ENCODE measurements around the gene SCUBE1. TPM values are rescaled to one million over a fixed set of nuclear protein-coding genes. Genes with fewer than 3 reads are reported as not detected.

SCUBE1 gene
- total RNA-seq, 1 experiment from 2014 or later, result 0.54 TPM

- no peaks in the 10 kb centered on the region for H3K9me3 Mint-ChIP-seq (ENCODE audit: low read depth, unreplicated experiment)
- no peak for TF ChIP-seq CTCF (IDR thresholded peaks at IDR 0.05; ENCODE audit: unreplicated experiment)
- H3K27me3 Mint-ChIP-seq (ENCODE audit: unreplicated experiment), result no peaks in the 10 kb centered on the region
- peaks cover 58% of the 10 kb centered on the region for H3K36me3 Mint-ChIP-seq (ENCODE audit: insufficient read depth, unreplicated experiment)
- no peak overlapping the region for H3K4me3 Mint-ChIP-seq (ENCODE audit: low read depth, unreplicated experiment)
- H3K27ac Mint-ChIP-seq (ENCODE audit: unreplicated experiment), result no peak overlapping the region
- intact Hi-C loops (cut with micrococcal nuclease; ENCODE audit: unreplicated experiment), result no loop called here
- CTCF ChIA-PET, result interaction anchor here (1.0 kb wide), 1 partner anchor 15 kb away, joined by 3 read pairs; no protein-coding TSS in a partner anchor
- no peak for DNase-seq
- BruUV-seq (replicated peaks), result no TSS peak
- H3K4me1 Mint-ChIP-seq (ENCODE audit: low read depth, unreplicated experiment), result no peaks in the 10 kb centered on the region
Observed at GRCh38 chr22:43173976-43174720, 169.0 kb downstream of the SCUBE1 start.

- Mint-ChIP-seq H3K36me3 (ENCODE audit: insufficient read depth, unreplicated experiment) (peaks cover 58% of the 10 kb centered on the region), H3K27ac (ENCODE audit: unreplicated experiment) (no peak overlapping the region), H3K4me3 (ENCODE audit: low read depth, unreplicated experiment) (no peak overlapping the region), H3K9me3 (ENCODE audit: low read depth, unreplicated experiment) (no peaks in the 10 kb centered on the region), H3K4me1 (ENCODE audit: low read depth, unreplicated experiment) (no peaks in the 10 kb centered on the region), H3K27me3 (ENCODE audit: unreplicated experiment) (no peaks in the 10 kb centered on the region)
- BruUV-seq (replicated peaks), result no TSS peak
- TF ChIP-seq CTCF (IDR thresholded peaks at IDR 0.05; ENCODE audit: unreplicated experiment), result no peak
- CTCF ChIA-PET, result no interaction called here
- DNase-seq, result no peak
- intact Hi-C loops (cut with micrococcal nuclease; ENCODE audit: unreplicated experiment), result no loop called here
Observed at GRCh38 chr22:43173566-43173965, 169.6 kb downstream of the SCUBE1 start.

GRCh38 chr22:43172191-43172590 lies 171.0 kb downstream of the SCUBE1 start:
- no peaks in the 10 kb centered on the region for H3K9me3 Mint-ChIP-seq (ENCODE audit: low read depth, unreplicated experiment)
- DNase-seq, result no peak
- no peak overlapping the region for H3K27ac Mint-ChIP-seq (ENCODE audit: unreplicated experiment)
- no TSS peak for BruUV-seq (replicated peaks)
- no peak overlapping the region for H3K4me3 Mint-ChIP-seq (ENCODE audit: low read depth, unreplicated experiment)
- CTCF ChIA-PET, result interaction anchor here (0.7 kb wide), 1 partner anchor 508 kb away, joined by 3 read pairs; no protein-coding TSS in a partner anchor
- no peaks in the 10 kb centered on the region for H3K27me3 Mint-ChIP-seq (ENCODE audit: unreplicated experiment)
- intact Hi-C loops (cut with micrococcal nuclease; ENCODE audit: unreplicated experiment), result no loop called here
- peaks cover 68% of the 10 kb centered on the region for H3K36me3 Mint-ChIP-seq (ENCODE audit: insufficient read depth, unreplicated experiment)
- no peak for TF ChIP-seq CTCF (IDR thresholded peaks at IDR 0.05; ENCODE audit: unreplicated experiment)
- no peaks in the 10 kb centered on the region for H3K4me1 Mint-ChIP-seq (ENCODE audit: low read depth, unreplicated experiment)

- H3K27ac Mint-ChIP-seq (ENCODE audit: unreplicated experiment), result no peak overlapping the region
Observed at GRCh38 chr22:43171607-43172006, 171.6 kb downstream of the SCUBE1 start.

More at GRCh38 chr22:43171607-43172006, 171.6 kb downstream of the SCUBE1 start:
- no peaks in the 10 kb centered on the region for H3K9me3 Mint-ChIP-seq (ENCODE audit: low read depth, unreplicated experiment)
- H3K27me3 Mint-ChIP-seq (ENCODE audit: unreplicated experiment), result no peaks in the 10 kb centered on the region
- no TSS peak for BruUV-seq (replicated peaks)
- H3K36me3 Mint-ChIP-seq (ENCODE audit: insufficient read depth, unreplicated experiment), result peaks cover 69% of the 10 kb centered on the region
- H3K4me1 Mint-ChIP-seq (ENCODE audit: low read depth, unreplicated experiment), result no peaks in the 10 kb centered on the region
- CTCF ChIA-PET, result no interaction called here
- intact Hi-C loops (cut with micrococcal nuclease; ENCODE audit: unreplicated experiment), result no loop called here
- TF ChIP-seq CTCF (IDR thresholded peaks at IDR 0.05; ENCODE audit: unreplicated experiment), result no peak
- H3K4me3 Mint-ChIP-seq (ENCODE audit: low read depth, unreplicated experiment), result no peak overlapping the region
- no peak for DNase-seq
